Esophagus muscularis mucosa (tissue), 4 donors: ENCODE results near the gene SULT1B1. TPM values are rescaled to one million over a fixed set of nuclear protein-coding genes. Genes with fewer than 3 reads are reported as not detected.

ENCODE experiments used
- DNase-seq: peaks from one replicate; pipeline ENCODE4 v3.0.0-alpha.2; 2017; ENCODE audit errors: extremely low spot score
- H3K27ac ChIP-seq, 4 donors: fragments of 200-600 bp; sonication (generic); replicated peaks in 1 of 4; 1 replicate in 3 of 4; 2 replicates in 1 of 4; pipeline ENCODE4 v1.5.1; 2016 to 2019; ENCODE audit warnings: mild to moderate bottlenecking in 1 of 4
- H3K27me3 ChIP-seq, 4 donors: fragments of 200-600 bp; sonication (generic); one replicate each; pipeline versions ENCODE4 v1.5.1 to v1.6.0; 2016 to 2019
- H3K36me3 ChIP-seq, 4 donors: fragments of 200-600 bp; sonication (generic); one replicate each; pipeline ENCODE4 v1.5.1; 2016 to 2019
- H3K4me1 ChIP-seq, 4 donors: fragments of 200-600 bp; sonication (generic); one replicate each; pipeline ENCODE4 v1.5.1; 2016 to 2019
- H3K4me3 ChIP-seq, 4 donors: fragments of 200-600 bp; sonication (generic); 1 replicate in 2 of 4; 2 replicates in 2 of 4; pipeline ENCODE4 v1.5.1; 2016 to 2019; ENCODE audit warnings: mild to moderate bottlenecking in 4 of 4, moderate library complexity in 1 of 4
- H3K9me3 ChIP-seq, 4 donors: fragments of 200-600 bp; sonication (generic); 1 replicate in 3 of 4; 2 replicates in 1 of 4; pipeline ENCODE4 v1.5.1; 2016 to 2019
- EP300 ChIP-seq: sonication (generic); formaldehyde crosslinking; IDR thresholded peaks from one replicate; pipeline ENCODE4 v1.6.1; 2017; ENCODE audit warnings: antibody characterized with exemption
- POLR2A ChIP-seq: fragments of 450-650 bp; IDR thresholded peaks from one replicate; pipeline ENCODE4 v1.6.1; 2017; ENCODE audit warnings: antibody characterized with exemption, moderate library complexity, mild to moderate bottlenecking, low read depth
- POLR2AphosphoS5 ChIP-seq, 2 donors: sonication (generic); formaldehyde crosslinking; IDR thresholded peaks; one replicate each; pipeline ENCODE4 v1.6.1; 2017; ENCODE audit warnings: antibody characterized with exemption in 2 of 2
- WGBS: methylation state at CpG from one replicate; pipeline ENCODE4 v1.1.5; 2018; 5-methylcytosine and 5-hydroxymethylcytosine counted together
- intact Hi-C: fragments of 100-400 bp; cut with DNase I; formaldehyde crosslinking; loops from one replicate; pipeline ENCODE4 v1.15.1; 2023
- total RNA-seq, 4 donors: library from RNA; depleted of rRNA; stranded (reverse); fragments of >200 nt; gene quantifications; one replicate each; pipeline versions ENCODE4 v1.1.0 to v1.2.1, GENCODE V29; 2016
- TF ChIP-seq, protein P1 (sequence below), 3 experiments: fragments of 200-600 bp in 2 of 3; fragments of 450-650 bp in 1 of 3; sonication (generic) in 2 of 3; IDR thresholded peaks; one replicate each; pipeline ENCODE4 v1.5.1; 2017 to 2019; ENCODE audit warnings: antibody characterized with exemption in 3 of 3, mild to moderate bottlenecking in 2 of 3, moderate library complexity in 1 of 3

The SULT1B1 gene
- total RNA-seq, 4 donors from 2014 or later = 0.34 to 0.99 (median 0.47) TPM

DNA sequence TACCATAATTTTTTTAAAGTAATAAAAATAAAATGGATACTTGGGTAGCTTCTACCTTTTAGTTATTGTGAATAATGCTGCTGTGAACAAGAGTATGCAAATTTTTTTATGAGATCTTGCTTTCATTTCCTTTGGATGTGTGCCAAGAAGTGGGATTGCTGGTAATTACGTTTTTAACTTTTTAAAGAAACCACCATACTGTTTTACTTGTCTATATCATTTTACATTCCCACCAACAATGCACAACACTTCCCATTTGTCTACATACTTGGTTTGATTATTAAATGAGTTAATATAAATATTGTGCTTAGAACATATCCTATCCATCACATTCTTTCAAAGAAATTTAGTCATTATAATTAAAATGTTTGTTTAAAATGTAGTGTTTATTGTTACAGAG is 3.9 kb upstream of the SULT1B1 start:
- Histone ChIP-seq H3K9me3 (no peaks in the 10 kb centered on the region), H3K4me3 (no peak overlapping the region), H3K36me3 (no peaks in the 10 kb centered on the region), H3K27ac (no peak overlapping the region), H3K27me3 (no peaks in the 10 kb centered on the region), H3K4me1 (no peaks in the 10 kb centered on the region)
- intact Hi-C loops = no loop called here
- no peak for TF ChIP-seq POLR2AphosphoS5 (IDR thresholded peaks at IDR 0.05)
- TF ChIP-seq, protein P1, sequence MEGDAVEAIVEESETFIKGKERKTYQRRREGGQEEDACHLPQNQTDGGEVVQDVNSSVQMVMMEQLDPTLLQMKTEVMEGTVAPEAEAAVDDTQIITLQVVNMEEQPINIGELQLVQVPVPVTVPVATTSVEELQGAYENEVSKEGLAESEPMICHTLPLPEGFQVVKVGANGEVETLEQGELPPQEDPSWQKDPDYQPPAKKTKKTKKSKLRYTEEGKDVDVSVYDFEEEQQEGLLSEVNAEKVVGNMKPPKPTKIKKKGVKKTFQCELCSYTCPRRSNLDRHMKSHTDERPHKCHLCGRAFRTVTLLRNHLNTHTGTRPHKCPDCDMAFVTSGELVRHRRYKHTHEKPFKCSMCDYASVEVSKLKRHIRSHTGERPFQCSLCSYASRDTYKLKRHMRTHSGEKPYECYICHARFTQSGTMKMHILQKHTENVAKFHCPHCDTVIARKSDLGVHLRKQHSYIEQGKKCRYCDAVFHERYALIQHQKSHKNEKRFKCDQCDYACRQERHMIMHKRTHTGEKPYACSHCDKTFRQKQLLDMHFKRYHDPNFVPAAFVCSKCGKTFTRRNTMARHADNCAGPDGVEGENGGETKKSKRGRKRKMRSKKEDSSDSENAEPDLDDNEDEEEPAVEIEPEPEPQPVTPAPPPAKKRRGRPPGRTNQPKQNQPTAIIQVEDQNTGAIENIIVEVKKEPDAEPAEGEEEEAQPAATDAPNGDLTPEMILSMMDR (IDR thresholded peaks at IDR 0.05) = no peak
- 18% methylated on average over 1 of the region's 1 CpG for WGBS
- no peak for DNase-seq

DNA sequence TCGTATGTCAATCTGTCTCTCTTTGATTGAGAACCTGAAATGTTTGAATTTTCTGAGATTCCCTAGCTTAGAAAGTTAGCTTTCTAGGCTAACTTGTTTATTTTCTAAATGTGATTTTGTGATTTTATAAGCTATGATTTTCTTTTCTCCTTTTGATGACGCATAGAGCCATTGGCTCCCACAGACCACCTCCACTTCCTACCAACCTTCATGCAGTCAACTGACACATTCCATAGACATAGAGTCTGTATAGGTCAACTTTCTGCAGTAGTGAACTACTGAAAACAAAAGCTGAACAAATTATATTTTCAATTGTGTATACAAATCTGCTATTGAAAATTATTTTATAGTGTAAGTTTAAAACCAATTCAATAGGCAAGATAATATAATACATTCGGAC is 2.8 kb upstream of the SULT1B1 start:
- no peaks in the 10 kb centered on the region for H3K9me3 ChIP-seq
- intact Hi-C loops = no loop called here
- TF ChIP-seq, protein P1 (IDR thresholded peaks at IDR 0.05) = no peak
- no peak for TF ChIP-seq EP300
- no peak for TF ChIP-seq POLR2A
- TF ChIP-seq POLR2AphosphoS5 (IDR thresholded peaks at IDR 0.05) = no peak
- no peak overlapping the region for H3K27ac ChIP-seq
- H3K4me3 ChIP-seq = no peak overlapping the region
- 94% methylated on average over 3 of the region's 3 CpGs for WGBS
- no peaks in the 10 kb centered on the region for H3K36me3 ChIP-seq
- no peak for DNase-seq
- no peaks in the 10 kb centered on the region for H3K4me1 ChIP-seq
- no peaks in the 10 kb centered on the region for H3K27me3 ChIP-seq

DNA sequence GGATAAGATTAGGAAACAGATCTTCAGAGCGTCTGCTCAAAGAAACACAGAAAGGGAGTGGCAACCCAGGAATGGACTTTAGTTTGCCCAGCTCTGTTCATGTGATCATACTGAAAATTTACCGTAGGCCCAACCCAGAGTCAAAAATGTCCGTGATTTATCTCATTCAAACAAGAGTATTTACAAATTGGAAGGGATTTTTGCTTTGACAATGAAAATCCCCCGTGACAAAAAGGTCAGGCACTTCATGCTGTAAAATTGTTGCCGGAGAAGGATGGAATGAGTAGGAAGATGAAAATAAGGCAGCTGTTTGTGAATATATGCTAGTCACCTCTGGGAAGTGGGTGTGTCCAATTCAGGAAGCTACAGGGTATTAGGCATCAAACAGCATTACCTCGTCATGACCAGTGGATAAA is 1.2 kb downstream of the SULT1B1 start:
- 52% methylated on average over 6 of the region's 6 CpGs for WGBS

DNA sequence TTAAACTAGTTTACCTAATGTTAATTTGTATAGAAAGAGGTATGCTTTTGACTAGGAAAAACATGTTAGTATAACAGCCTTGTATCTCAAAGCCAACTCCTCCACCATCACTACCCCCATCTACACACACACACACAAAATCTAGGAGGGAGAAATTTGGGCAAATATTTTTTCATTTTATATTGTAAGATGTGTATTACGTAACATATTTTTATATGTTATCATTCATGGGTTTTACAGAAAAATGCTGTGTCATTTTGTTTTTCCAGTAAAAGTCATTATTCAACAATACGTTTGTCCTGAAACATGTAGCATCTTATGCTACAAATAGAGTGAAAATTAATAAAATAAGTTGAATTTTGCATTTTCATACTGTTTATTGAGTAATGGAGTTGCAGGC is 3.0 kb downstream of the SULT1B1 start:
- intact Hi-C loops = no loop called here
- no peaks in the 10 kb centered on the region for H3K36me3 ChIP-seq
- H3K27ac ChIP-seq = no peak overlapping the region
- no peak for DNase-seq
- no peaks in the 10 kb centered on the region for H3K9me3 ChIP-seq
- H3K4me1 ChIP-seq = no peaks in the 10 kb centered on the region
- TF ChIP-seq POLR2A (no peak), POLR2AphosphoS5 (IDR thresholded peaks at IDR 0.05) (no peak), EP300 (no peak)
- TF ChIP-seq, protein P1 (IDR thresholded peaks at IDR 0.05) = no peak
- 86% methylated on average over 2 of the region's 2 CpGs for whole genome bisulfite sequencing
- no peaks in the 10 kb centered on the region for H3K27me3 ChIP-seq
- H3K4me3 ChIP-seq = no peak overlapping the region

More for the DNA sequence above, 1.2 kb downstream of the SULT1B1 start:
- no peak for TF ChIP-seq POLR2AphosphoS5 (IDR thresholded peaks at IDR 0.05)
- no peak for TF ChIP-seq EP300
- TF ChIP-seq, protein P1 (IDR thresholded peaks at IDR 0.05) = no peak
- no peak for TF ChIP-seq POLR2A
- no peak overlapping the region for H3K4me3 ChIP-seq
- H3K4me1 ChIP-seq = no peaks in the 10 kb centered on the region
- H3K9me3 ChIP-seq = no peaks in the 10 kb centered on the region
- no peaks in the 10 kb centered on the region for H3K27me3 ChIP-seq
- no peak overlapping the region for H3K27ac ChIP-seq
- no peak for DNase-seq
- no peaks in the 10 kb centered on the region for H3K36me3 ChIP-seq
- intact Hi-C loops = no loop called here

DNA sequence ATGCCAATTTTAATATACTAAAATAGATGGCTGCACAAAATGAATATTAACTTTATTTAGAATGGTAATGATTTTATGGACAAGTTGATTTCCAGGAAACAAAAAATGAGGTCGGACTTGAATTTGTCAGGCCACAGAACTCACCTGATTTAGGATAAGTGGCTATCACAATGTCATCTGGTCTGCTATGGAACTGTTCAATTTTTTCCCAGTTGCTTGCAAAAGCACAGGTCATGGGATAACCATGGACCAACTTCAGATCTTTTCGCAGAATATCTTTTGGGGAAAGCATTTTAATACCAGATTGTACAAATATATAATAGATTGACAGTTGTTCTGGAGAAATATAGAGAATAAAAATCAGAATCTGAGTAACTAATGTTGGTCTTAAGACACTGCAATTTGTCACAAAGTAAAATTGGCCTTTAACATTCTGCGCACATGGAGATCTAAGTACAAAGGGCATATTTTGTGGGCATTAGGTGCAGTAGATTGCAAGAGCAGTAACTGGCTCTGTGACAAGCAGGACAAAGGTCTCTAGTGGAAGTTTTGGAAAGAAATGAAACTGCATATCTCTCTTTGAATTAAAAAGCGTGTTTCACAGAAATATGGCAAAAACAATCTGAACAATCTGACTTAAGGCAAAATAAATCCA is 5.4 kb downstream of the SULT1B1 start:
- H3K4me1 ChIP-seq = no peaks in the 10 kb centered on the region
- 87% methylated on average over 4 of the region's 4 CpGs for WGBS
- no peak overlapping the region for H3K27ac ChIP-seq
- intact Hi-C loops = no loop called here
- no peaks in the 10 kb centered on the region for H3K36me3 ChIP-seq
- no peak overlapping the region for H3K4me3 ChIP-seq
- TF ChIP-seq EP300 (no peak), POLR2AphosphoS5 (IDR thresholded peaks at IDR 0.05) (no peak), POLR2A (no peak)
- TF ChIP-seq, protein P1 (IDR thresholded peaks at IDR 0.05) = no peak
- DNase-seq = no peak
- H3K27me3 ChIP-seq = no peaks in the 10 kb centered on the region
- H3K9me3 ChIP-seq = no peaks in the 10 kb centered on the region
